Measurements from ENCODE around the gene RAB4A. TPM values are rescaled to one million over a fixed set of nuclear protein-coding genes. Genes with fewer than 3 reads are reported as not detected.

Gene RAB4A, protein sequence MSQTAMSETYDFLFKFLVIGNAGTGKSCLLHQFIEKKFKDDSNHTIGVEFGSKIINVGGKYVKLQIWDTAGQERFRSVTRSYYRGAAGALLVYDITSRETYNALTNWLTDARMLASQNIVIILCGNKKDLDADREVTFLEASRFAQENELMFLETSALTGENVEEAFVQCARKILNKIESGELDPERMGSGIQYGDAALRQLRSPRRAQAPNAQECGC
- total RNA-seq: 10 to 100 TPM; 31.0 to 32.2 TPM

DNA sequence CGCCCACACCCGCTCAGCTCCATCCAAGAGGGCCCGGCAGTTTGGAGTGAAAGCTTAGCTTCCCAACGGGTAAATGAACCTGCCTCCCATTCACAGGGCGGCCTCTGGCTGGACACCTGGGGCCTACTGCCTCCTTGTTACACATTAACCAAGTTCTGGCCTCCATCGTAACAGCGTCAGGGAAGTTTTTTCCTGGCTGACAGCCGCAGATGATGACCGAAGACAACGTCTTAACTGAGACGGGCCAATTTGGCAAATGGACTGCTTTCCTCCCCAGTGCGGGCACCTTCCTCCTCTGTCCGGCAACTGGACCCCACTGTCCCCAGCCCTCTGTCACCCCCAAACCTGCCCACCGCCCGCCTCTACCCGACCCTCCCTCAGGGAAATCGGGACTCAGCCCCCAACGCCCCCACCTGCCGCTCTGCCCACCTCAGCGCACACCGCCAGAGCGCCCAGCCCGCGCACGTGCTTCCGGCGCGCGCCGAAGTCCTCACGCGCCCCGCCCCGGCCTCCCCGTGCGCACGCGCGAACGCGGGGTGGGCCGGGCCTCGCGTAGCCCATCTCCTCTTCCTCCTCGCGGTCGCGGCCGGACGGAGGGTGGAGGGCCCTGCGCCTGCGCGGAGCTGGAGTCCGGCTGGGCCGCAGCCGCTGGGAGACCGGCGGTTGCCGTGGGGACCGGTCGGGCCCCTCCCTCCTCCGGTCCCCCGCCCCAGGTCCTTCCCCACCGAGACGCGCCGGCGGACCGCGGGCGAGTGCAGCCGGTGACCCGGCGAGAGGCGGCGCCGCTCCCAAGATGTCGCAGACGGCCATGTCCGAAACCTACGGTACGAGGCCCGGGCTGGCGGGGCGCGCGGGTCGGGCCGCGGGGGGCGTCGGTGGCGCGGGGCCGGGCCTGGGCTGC is at the start of gene RAB4A:
Gene RAB4A (plus strand): TSS at position 565 of the 901 bp plus-strand sequence. CDS start 229 bp downstream, at position 794.
- peak within 1 kb of the TSS; percentile 75 to 79 for H3K27ac Mint-ChIP-seq
- DNase-seq (ENCODE audit: low spot score in 2 of 2) (peak; percentile 80 to 82), ATAC-seq (peak; percentile 84 to 86)
- peaks cover 11 to 21% of the 10 kb centered on the region in 2 donors for H3K36me3 Mint-ChIP-seq
- peaks cover 0 to 5% of the 10 kb centered on the region in 2 donors for H3K9me3 Mint-ChIP-seq

DNA sequence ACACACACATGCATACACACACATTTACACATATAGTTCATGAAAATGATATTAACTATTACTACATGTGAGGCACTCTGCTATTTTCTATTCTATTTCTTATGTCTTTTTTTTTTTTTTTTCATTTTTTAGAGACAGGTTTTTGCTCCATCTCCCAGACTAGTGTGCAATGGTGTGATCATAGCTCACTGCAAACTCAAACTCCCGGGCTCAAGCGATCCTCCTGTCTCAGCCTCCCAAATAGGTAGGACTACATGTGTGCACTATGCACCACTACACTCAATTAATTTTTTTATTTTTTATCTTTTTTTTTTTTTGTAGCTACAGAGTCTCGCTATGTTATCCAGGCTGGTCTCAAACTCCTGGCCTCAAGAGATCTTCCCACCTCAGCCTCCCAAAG is 48.8 kb upstream of the RAB4A start:
- Mint-ChIP-seq H3K27ac (no peak overlapping the region), H3K9me3 (no peaks in the 10 kb centered on the region), H3K36me3 (no peaks in the 10 kb centered on the region)
- no peak for DNase-seq (ENCODE audit: low spot score in 2 of 2)
- ATAC-seq: no peak

DNA sequence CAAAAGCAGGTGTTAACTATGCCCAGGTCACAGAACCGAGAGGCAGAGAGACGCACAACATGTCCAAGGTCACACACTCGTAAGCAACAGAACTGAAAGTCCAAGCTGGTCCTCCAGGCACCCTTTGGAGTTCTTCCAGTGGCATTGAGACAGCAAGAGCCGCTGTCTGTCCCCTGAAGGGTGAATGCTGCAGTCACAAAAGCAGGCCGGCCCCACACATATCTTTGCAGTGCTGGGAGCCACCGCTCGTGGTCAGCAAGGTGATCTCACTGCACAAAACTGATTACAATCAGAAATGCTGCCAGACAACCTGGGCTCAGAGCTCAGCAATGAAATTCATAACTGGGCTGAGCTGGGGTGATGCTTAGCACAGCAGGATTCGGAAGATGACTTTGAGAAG is 47.4 kb upstream of the RAB4A start:
- DNase-seq (ENCODE audit: low spot score in 2 of 2) (no peak), ATAC-seq (no peak)
- H3K36me3 Mint-ChIP-seq: no peaks in the 10 kb centered on the region
- H3K27ac Mint-ChIP-seq: no peak overlapping the region
- H3K9me3 Mint-ChIP-seq: no peaks in the 10 kb centered on the region

DNA sequence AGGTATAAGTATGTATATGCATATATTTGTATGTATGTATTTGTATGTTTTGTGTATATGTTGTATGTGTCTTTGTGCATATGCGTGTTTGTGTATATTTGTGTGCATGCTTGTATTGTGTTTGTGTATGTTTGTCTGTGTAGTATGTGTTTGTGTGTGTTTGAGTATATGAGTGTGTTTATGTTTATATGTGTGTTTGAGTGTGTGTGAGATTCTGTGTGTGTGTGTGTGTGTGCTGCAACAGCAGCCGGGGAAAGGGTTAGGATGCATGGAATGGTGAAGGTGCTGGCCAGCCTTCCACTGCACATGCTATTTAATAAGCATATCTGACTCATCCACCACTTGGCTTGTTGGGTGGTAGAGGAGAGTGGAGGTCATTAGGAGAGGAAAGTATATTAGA is 46.6 kb upstream of the RAB4A start:
- Mint-ChIP-seq H3K36me3 (no peaks in the 10 kb centered on the region), H3K9me3 (no peaks in the 10 kb centered on the region), H3K27ac (no peak overlapping the region)
- no peak for DNase-seq (ENCODE audit: low spot score in 2 of 2)
- ATAC-seq: no peak

DNA sequence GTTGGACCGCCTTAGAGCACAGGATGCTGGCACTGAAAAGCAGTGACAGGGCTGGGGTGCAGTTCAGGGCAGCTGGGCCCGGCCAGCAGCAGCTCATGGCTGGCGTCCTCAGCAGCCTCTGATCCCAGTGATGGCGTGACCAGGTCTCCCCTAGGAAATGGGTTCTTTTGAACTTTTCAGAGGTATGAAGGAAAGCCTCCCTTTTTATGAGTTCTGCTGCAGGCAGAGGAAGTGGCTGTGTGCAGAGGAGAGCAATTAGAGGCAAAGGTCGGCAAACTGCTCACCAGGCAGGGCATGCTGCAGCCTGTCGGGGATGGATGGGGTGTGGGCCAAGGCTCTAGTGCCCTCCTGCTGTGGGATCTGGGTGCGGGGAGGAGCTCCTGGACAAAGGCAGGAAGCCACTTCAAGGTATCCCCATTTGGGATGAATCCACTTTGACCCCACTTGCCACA is 45.6 kb upstream of the RAB4A start:
- H3K36me3 Mint-ChIP-seq: no peaks in the 10 kb centered on the region
- no peaks in the 10 kb centered on the region for H3K9me3 Mint-ChIP-seq
- no peak for DNase-seq (ENCODE audit: low spot score in 2 of 2)
- no peak overlapping the region for H3K27ac Mint-ChIP-seq
- ATAC-seq: no peak

DNA sequence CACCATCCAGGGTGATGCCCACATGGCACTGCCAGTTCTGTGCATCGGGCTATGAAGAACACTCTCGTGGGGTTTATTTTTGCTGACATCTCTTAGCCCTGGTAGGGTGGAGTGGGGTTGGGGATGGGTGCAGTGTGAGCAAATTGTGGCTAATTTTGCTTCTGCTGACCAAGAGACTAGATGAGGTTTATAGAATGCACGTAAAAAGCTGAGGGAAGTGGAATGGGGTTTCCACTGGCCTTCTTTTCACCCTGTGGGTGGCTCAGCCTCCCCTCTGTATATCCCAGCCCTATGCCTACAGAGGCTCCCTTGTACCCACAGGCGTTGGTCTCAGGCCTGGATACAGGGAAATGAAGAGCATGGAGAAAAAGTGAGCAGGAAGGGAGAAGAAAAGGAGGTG is 44.1 kb upstream of the RAB4A start:
- Mint-ChIP-seq H3K9me3 (no peaks in the 10 kb centered on the region), H3K36me3 (no peaks in the 10 kb centered on the region)

DNA sequence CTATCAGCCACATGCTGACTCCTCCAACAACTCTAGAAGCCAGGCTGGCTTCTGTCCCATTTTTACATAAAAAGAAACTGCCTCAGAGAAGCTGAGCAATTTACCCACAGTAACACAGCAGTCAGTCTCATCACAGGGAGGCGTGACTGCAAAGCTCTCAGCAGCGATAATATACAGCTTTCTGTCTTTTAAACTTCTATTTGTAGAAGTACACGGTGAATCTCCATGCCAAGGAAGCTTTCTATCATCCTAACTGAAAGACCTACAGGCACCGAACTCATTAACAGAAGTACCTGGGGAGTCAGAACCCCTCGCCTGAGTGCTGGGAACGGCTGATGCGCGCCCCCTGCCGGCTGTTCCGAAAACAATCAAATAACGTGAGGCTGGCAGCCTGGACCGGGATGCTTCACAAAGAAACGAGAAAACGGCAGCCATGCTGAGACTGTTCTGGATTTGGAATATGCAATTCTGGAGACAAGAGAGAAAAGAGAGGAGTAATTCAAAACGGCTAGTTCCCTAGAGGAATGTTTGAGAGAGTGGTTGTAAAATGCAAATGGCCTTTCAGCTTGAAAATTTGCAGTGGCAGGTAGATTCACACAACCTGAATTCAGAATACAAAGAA is 43.5 kb upstream of the RAB4A start:
- no peak overlapping the region for H3K27ac Mint-ChIP-seq
- no peaks in the 10 kb centered on the region for H3K36me3 Mint-ChIP-seq
- ATAC-seq (peak; percentile 70 to 79), DNase-seq (ENCODE audit: low spot score in 2 of 2) (peak; percentile 66 to 83)
- H3K9me3 Mint-ChIP-seq: no peaks in the 10 kb centered on the region

More for the DNA sequence above, 44.1 kb upstream of the RAB4A start:
- ATAC-seq: no peak
- no peak for DNase-seq (ENCODE audit: low spot score in 2 of 2)
- no peak overlapping the region for H3K27ac Mint-ChIP-seq

DNA sequence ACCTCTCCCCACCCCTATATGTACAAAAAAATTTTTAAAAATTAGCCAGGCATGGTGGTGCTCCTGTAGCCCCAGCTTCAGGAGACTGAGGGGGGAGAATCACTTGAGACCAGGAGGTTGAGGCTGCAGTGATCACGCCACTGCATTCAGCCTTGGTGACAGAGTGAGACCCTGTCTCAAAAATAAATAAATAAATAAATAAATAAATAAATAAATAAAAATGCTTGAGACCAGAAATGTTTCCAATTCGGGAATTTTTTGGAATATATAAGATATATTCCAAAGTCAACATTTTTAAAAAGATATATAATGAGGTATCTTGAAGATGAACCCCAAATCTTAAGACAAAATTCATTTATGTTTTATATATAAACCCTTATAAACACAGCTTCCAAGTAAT is 42.4 kb upstream of the RAB4A start:
- no peak overlapping the region for H3K27ac Mint-ChIP-seq
- DNase-seq (ENCODE audit: low spot score in 2 of 2) (no peak), ATAC-seq (no peak)
- no peaks in the 10 kb centered on the region for H3K9me3 Mint-ChIP-seq
- H3K36me3 Mint-ChIP-seq: no peaks in the 10 kb centered on the region

DNA sequence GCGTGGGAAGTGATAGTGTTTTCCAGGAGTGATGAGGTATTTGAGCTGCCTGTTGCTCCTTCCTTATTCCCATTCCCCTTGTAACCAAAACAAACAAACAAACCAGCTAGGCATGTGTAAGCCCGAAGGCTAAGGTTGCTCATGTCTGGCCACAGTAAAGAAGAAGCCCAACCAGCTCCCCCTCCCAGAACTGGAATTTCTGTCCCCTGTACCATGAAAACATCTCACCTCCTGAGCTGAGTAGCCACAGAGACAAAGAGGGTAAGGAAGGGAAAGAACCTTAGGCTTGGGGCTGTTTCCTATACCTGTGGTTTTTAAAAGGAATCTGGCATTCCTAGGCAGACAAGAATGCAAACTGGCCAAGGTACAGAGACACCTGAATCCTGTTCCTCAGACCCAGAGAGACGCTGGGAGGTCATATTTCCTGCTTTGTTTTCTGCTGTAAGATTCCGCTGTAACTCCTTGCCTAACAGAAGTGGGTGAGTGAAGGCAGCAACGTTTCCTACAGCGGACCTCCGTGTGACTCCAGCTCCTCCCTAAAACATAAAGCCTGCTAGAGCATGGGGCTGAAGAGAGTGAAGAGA is 41.7 kb upstream of the RAB4A start:
- Mint-ChIP-seq H3K27ac (no peak overlapping the region), H3K36me3 (no peaks in the 10 kb centered on the region), H3K9me3 (no peaks in the 10 kb centered on the region)
- DNase-seq (ENCODE audit: low spot score in 2 of 2): no peak
- peak in 1 of 2 donors; percentile 20 for ATAC-seq

DNA sequence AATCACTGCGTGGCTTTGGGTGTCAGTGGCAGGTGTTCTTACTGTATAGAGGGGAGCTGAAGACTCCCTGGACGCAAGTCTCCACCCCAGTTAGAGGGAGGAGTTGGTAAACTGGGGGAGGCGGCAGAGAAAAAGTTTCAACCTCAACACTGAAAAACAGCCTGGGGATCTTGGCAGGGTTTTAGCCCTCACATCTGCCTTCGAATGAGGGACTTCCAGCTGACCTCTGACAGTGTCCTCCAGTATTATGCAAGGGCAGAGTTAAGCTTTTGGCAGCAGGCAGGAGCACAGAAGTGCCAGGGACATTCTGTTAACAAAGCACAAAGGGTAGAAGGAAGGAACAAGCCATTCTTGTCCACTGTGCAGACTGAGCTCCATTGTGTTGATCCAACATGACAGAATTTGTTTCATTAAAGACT is 41.2 kb upstream of the RAB4A start:
- peak in 1 of 2 donors; percentile 18 for ATAC-seq
- no peaks in the 10 kb centered on the region for H3K9me3 Mint-ChIP-seq
- no peaks in the 10 kb centered on the region for H3K36me3 Mint-ChIP-seq
- no peak for DNase-seq (ENCODE audit: low spot score in 2 of 2)
- H3K27ac Mint-ChIP-seq: no peak overlapping the region

DNA sequence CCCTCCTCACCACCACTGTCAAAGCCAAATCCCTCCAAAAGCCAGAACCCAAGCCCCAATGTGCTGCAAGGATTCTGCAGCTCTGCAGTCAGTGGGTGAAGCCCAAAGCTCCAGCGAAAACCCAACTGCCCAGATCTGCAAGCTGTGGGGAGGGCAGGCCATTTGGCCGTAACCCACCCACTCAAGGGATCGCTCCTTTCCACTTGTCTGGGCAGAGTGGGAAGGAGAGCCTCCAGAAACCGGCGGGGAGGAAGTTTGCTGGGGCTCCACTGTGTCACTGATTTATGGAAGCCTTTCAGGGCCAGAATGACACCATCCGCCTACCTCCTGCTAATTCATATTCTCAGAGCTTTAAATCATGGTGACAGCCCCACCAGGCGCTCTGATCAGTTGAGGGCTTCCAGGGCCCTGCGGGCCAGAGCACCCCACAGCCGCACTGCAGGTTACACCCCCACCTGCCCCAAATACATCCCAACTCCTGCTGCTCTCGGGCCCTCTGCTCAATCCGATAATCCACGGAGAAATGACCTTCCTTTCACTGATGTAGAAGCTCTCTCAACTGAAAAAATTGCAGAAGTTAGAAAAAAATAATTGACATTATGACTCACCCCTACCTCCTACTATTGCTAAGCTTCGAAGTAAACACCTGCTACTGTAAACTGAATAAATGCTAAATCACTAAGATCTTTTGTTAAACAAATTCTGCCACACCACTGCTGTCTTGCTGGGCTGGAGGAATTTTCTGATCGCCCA is 40.6 kb upstream of the RAB4A start:
- DNase-seq (ENCODE audit: low spot score in 2 of 2) (no peak), ATAC-seq (peak in 1 of 2 donors; percentile 24)
- Mint-ChIP-seq H3K36me3 (no peaks in the 10 kb centered on the region), H3K9me3 (no peaks in the 10 kb centered on the region), H3K27ac (no peak overlapping the region)

DNA sequence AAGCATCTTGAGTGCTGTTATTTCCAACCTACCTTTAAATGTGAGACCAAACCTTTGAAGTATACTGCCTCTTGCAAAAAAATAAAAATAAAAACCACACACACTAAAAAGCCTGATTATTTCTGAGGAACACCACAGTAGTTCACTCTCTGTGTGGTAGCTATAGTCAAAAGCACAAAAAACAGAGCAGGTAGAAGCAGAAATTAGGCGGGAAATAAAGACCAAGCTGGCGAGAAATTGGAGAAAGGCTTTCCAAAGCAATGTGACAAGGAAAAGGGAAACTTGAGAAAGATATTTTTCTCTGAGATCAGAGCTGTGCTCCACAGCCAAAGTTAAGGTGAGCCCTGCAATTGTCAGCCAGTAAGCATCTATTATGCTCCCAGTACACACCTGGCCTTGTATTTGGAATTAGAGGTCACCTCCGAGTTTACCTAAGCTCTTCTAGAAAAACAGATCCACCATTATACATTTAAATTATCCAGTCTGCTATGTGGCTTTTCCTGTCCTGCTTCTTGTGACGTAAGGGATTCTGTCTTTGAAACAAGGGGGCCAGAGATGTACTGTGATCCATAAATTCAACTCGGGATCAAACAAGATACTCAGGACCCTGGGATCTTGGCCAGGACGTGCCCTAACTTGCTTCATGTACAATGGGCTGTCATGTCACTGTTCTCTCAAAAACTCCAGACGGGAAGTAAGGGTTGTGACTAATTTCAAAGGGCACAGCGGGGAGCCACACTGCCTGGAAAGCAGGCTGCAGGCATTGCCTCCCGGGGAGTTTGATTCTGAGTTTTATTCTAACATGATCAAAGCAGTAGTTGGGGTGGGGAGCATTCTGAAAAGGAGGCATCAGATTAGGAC is 39.8 kb upstream of the RAB4A start:
- no peaks in the 10 kb centered on the region for H3K9me3 Mint-ChIP-seq

DNA sequence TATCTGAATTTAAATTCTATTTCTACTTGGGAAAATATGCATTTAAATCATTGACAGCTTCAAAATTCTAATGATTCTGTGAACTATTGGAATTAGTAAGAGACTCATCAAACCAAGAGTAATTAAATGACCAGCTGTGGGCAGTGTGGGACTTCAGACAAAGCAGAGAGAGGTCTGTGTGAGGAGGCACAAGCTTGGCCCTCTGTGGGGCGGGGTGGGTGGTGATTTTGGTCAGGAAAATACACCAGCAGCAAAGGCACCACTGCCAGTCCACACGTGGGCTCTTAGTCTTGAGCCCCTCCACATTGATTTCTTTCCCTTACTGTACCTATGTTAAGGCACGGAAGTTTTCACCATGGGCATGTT is 39.2 kb upstream of the RAB4A start:
- Mint-ChIP-seq H3K9me3 (no peaks in the 10 kb centered on the region), H3K36me3 (no peaks in the 10 kb centered on the region), H3K27ac (no peak overlapping the region)
- ATAC-seq (no peak), DNase-seq (ENCODE audit: low spot score in 2 of 2) (no peak)

More for the DNA sequence above, 39.8 kb upstream of the RAB4A start:
- no peak for ATAC-seq
- no peaks in the 10 kb centered on the region for H3K36me3 Mint-ChIP-seq
- DNase-seq (ENCODE audit: low spot score in 2 of 2): no peak
- no peak overlapping the region for H3K27ac Mint-ChIP-seq

DNA sequence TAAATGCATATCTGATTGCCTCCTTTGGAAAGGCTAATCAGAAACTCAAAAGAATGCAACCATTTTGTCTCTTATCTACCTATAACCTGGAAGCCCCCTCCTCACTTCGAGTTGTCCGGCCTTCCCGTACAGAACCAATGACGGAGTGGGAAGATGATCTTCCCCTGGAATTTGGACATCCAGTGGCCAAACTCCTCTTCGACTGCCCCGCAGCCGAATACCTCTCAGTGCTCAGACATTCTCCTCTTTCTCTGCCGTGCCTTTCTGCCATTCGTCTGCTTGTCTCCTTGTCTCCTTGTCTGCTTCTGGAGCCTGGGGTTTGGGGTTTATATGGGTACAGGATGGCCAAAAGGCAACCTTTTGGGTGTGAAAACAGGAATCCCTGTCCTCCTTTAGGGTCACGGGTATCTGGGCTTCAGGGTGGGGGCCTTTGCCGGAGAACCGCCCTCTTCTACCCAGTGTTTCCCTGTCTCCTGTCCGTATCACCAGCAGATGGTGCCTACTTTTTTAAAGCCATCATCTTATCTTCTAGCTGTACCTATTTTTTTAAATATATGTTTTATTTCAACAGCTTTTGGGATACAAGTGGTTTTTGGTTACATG is 35.9 kb upstream of the RAB4A start:
- no peaks in the 10 kb centered on the region for H3K36me3 Mint-ChIP-seq
- ATAC-seq: no peak
- no peaks in the 10 kb centered on the region for H3K9me3 Mint-ChIP-seq
- no peak for DNase-seq (ENCODE audit: low spot score in 2 of 2)
- no peak overlapping the region for H3K27ac Mint-ChIP-seq

DNA sequence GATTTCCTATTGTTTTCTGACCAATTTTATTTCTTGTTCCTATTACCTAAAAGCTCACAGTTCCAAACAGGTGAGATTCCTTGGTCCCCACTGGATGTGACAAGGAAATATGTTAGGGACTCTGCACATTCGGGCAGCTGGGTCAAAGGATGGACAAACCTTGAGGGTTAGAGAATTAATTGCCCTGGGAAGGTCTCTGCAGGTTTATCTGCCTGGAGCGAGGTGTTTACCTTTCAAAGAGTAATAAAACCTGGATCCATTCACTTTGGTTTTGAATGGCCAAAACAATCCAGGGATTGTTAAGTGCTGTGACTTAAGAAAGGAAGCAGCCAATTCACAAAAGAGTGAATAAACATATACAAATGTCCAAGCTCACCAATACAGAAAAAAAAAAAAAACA is 33.6 kb upstream of the RAB4A start:
- DNase-seq (ENCODE audit: low spot score in 2 of 2): no peak
- no peak overlapping the region for H3K27ac Mint-ChIP-seq
- peaks cover 0 to 5% of the 10 kb centered on the region in 2 donors for H3K9me3 Mint-ChIP-seq
- H3K36me3 Mint-ChIP-seq: no peaks in the 10 kb centered on the region
- no peak for ATAC-seq
